Stimulated activated CD8-positive, alpha-beta memory T cell treated with anti-CD3 and anti-CD28 coated beads, Interleukin-12 subunit alpha, Interleukin-12 subunit beta, amount 100 ng/mL, for 4 hours (primary cell): ENCODE results near the gene CPEB3.
"Not testable (repeated sequence)": the region's sequence is repeated elsewhere in the genome, so short reads cannot be mapped to it uniquely, and the experiment has no call there.

Experiments
- DNase-seq: peaks from one replicate; pipeline ENCODE4 v3.0.0-alpha.2; 2020; ENCODE audit warnings: low read depth

The CPEB3 gene

DNA sequence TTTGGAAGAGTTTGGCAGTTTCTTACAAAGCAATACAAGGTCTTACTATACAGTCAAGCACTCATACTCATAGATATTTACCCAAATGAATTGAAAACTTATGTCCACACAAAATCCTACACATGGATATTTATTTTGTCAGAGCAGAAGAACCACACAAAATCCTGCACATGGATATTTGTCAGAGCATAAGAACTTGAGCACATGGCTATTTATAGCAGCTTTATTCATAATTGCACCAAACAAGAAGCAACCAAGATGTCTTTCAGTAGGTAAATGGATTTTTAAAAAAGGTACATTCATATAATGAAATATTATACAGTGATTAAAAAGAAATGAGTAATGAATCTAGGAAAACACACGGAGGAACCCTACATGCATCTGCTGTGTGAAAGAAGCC is 251.9 kb downstream of the CPEB3 start:
- no peak for DNase-seq

DNA sequence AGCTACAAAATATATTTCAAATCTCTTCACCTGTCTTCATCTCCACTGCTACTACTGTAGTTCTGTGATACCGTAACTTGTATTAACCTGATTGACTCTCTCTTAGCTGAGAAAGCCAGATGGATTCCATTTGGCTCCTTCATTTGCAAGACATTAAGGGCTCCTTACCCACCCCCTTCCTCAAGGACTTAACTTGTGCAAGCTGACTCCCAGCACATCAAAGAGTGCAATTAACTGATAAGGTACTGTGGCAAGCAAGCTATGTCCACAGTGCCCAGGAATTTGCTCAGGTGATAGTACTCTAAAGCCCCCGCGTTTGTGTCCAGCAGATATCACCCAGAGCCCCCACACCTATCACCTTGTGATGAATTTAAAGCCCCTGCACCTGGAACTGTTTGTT is 257.8 kb downstream of the CPEB3 start:
- DNase-seq: not testable (repeated sequence)

DNA sequence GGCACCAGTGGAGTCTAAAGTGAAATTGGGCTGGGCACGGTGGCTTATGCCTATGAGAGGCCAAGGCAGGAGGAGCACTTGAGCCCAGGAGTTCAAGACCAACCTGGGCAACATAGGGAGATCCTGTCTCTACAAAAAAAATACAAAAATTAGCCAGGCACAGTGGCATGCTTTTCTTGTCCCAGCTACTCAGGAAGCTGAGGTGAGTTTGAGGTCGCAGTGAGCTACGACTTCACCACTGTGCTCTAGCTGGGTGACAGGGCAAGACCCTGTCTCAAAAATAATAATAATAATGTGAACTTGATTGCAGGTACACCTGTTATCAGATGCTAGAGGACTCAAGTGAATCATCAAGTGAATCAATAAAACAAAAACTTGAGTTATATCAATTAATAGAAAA is 259.3 kb downstream of the CPEB3 start:
- no peak for DNase-seq

DNA sequence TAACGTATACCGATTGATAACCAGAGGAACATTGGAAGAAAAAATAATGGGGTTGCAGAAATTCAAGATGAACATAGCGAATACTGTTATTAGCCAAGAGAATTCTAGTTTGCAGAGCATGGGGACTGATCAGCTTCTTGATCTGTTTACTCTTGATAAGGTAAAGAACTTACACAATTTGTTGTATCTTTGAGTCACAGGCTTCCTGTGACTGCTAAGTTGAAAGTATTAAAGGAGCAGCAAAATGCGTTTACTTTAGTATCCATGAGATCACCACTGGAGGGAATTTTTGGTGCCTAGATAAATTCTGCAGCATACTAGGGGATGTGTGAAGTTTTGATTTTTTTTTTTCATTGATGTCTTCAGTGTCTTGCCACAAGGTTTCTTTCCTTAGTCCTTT is 263.7 kb downstream of the CPEB3 start:
- DNase-seq: no peak

GRCh38 chr10:92025340-92025739 is 265.5 kb downstream of the CPEB3 start:
- DNase-seq: not testable (repeated sequence)

DNA sequence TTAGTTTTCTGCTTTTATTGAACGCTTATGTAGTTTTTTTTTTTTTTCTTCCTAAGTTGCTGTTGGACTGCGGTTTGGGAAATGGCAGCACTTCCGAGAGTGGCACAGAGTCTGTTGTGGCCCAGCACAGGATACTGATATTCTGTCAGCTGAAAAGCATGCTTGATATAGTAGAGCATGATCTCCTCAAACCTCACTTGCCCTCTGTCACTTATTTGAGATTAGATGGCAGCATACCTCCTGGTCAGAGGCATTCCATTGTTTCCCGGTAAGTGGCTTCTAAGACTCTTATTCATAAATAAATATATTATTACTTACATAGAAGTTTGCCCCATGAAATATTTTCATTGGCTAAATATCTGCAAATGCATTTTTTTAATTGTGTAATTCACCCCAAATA is 266.2 kb downstream of the CPEB3 start:
- no peak for DNase-seq

- no peak for DNase-seq
Measured at GRCh38 chr10:92014620-92015019, 276.3 kb downstream of the CPEB3 start.

DNA sequence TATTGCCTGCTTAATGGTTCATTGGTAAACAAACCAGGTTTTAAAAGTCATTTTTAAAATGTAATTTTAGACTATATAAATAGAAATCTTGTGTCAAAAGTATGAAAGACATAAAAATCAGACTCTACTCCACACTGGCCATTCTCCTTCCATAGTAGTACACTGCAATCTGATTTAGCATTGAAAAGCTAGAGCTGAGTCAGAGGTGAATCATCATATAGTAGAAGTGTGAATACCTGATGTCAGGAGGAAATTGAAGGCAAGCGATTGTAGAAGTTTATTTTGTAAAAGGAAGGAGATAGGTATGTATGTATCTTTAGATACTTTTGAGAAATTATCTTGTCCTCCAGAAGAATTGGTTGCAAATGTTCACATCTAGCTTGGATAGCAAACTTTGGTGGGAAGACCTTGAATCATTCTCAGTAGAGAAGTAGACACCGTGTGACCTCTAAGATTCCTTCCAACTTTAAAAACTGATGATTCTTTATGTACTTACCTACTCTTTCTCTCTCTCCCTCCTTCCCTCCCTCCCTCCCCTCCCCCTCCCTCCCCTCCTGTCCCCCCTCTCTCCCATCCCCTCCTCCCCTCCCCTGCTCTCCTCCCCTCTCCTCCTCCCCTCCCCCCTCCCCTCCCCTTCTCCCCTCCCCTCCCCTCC is 279.2 kb downstream of the CPEB3 start:
- DNase-seq: no peak

GRCh38 chr10:92010047-92010735 is 280.7 kb downstream of the CPEB3 start:
- DNase-seq: no peak

- DNase-seq: no peak
Measured at GRCh38 chr10:92009445-92009844, 281.4 kb downstream of the CPEB3 start.

DNA sequence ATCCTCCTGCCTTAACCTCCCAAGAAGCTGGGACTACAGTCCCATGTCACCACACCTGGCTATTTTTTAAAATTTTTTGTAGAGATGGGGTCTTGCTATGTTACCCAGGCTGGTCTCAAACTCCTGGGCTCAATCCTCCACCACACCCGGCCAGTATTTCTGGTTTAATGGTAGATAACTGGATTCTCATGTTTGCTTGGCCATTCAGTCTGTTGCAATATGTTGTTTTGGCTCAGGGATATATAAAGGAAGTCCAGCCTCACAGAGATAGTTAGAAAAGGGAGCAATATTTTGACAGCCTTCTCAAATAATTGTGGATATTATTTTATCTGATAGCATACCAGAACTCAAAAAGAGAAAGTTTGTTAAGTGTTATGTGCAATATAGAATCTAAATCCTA is 284.9 kb downstream of the CPEB3 start:
- no peak for DNase-seq

- DNase-seq: no peak
Measured at GRCh38 chr10:92003258-92003657, 287.6 kb downstream of the CPEB3 start.

DNA sequence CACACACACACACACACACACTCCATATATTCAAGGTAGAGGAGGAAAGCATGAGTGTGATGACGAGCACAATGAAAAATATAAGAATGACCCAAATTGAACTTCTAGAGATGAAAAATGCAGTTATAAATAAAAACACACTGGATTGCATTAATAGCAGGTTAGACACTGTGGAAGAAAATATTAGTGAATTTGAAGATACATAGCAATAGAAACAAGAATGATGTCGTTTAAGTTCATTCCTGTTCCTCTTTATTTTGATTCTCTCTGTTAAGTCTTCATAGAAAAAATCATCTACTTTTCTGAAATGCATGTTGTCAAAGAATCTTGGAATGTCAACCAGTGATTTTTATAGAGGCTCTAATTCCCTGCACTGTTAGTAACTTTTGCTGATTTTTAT is 288.9 kb downstream of the CPEB3 start:
- no peak for DNase-seq

- no peak for DNase-seq
Measured at GRCh38 chr10:92001581-92001980, 289.3 kb downstream of the CPEB3 start.
